GM12878 (cell line): ENCODE measurements around the gene BCKDK. TPM values are rescaled to one million over a fixed set of nuclear protein-coding genes. Genes with fewer than 3 reads are reported as not detected.

Experiments
- ASH2L ChIP-seq: fragments of 300-600, 200-600 bp; sonication (generic); IDR thresholded peaks from 2 replicates; pipeline ENCODE4 v1.6.1; 2017; ENCODE audit warnings: low read depth, mild to moderate bottlenecking, borderline replicate concordance
- ATF2 ChIP-seq: IDR thresholded peaks from 2 replicates; pipeline ENCODE4 v1.6.1; 2012; ENCODE audit warnings: low read length, inconsistent platforms
- ATF3 ChIP-seq: IDR thresholded peaks from 2 replicates; pipeline ENCODE4 v1.6.1; 2011; ENCODE audit warnings: low read depth, mild to moderate bottlenecking, low read length, moderate library complexity, borderline replicate concordance; ENCODE audit errors: extremely low read depth
- BHLHE40 ChIP-seq, 2 experiments: fragments of 450-650 bp in 1 of 2; IDR thresholded peaks; 2 replicates each; pipeline ENCODE4 v1.6.1; 2011 to 2017; ENCODE audit warnings: low read depth in 2 of 2, borderline replicate concordance in 1 of 2, improper control_type of control experiment in 1 of 2, low read length in 1 of 2, mild to moderate bottlenecking in 1 of 2
- CBFB ChIP-seq: IDR thresholded peaks from 2 replicates; pipeline ENCODE4 v1.6.1; 2016; ENCODE audit warnings: antibody characterized with exemption, low read depth
- CREB1 ChIP-seq: IDR thresholded peaks from 2 replicates; pipeline ENCODE4 v1.6.1; 2012; ENCODE audit warnings: low read depth, mild to moderate bottlenecking, inconsistent platforms
- DPF2 ChIP-seq: fragments of 450-650 bp; IDR thresholded peaks from 2 replicates; pipeline ENCODE4 v1.6.1; 2017; ENCODE audit warnings: mild to moderate bottlenecking
- GABPA ChIP-seq: IDR thresholded peaks from 2 replicates; pipeline ENCODE4 v1.6.1; 2014; ENCODE audit warnings: antibody characterized with exemption, low read depth, mild to moderate bottlenecking, inconsistent platforms
- MXI1 ChIP-seq: fragments of 150-350 bp; IDR thresholded peaks from 2 replicates; pipeline ENCODE4 v1.6.1; 2011; ENCODE audit warnings: low read depth, mild to moderate bottlenecking, inconsistent platforms, low read length, improper control_type of control experiment
- MYC ChIP-seq: IDR thresholded peaks from 2 replicates; pipeline ENCODE4 v1.6.1; 2011; ENCODE audit warnings: mild to moderate bottlenecking, low read length, moderate library complexity, inconsistent platforms; ENCODE audit not compliant: insufficient read depth, insufficient replicate concordance, insufficient read length, severe bottlenecking
- NR2C1 ChIP-seq: fragments of 450-650 bp; IDR thresholded peaks from 2 replicates; pipeline ENCODE4 v1.6.1; 2017; ENCODE audit warnings: antibody characterized with exemption, mild to moderate bottlenecking, moderate library complexity
- PKNOX1 ChIP-seq: fragments of 450-650 bp; IDR thresholded peaks from 2 replicates; pipeline ENCODE4 v1.6.1; 2016; ENCODE audit warnings: mild to moderate bottlenecking
- POU2F2 ChIP-seq: IDR thresholded peaks from 3 replicates; pipeline ENCODE4 v1.6.1; 2011; ENCODE audit warnings: low read depth, mild to moderate bottlenecking, low read length, borderline replicate concordance
- RELB ChIP-seq: fragments of 450-650 bp; IDR thresholded peaks from 2 replicates; pipeline ENCODE4 v1.6.1; 2017; ENCODE audit warnings: low read depth, mild to moderate bottlenecking, moderate library complexity
- SMAD1 ChIP-seq: fragments of 450-650 bp; IDR thresholded peaks from 2 replicates; pipeline ENCODE4 v1.6.1; 2018; ENCODE audit warnings: mild to moderate bottlenecking, low read depth; ENCODE audit not compliant: partially characterized antibody
- SP1 ChIP-seq: IDR thresholded peaks from one replicate; pipeline ENCODE4 v1.6.1; 2011; ENCODE audit warnings: low read depth, low read length
- SREBF2 ChIP-seq: IDR thresholded peaks from 2 replicates; pipeline ENCODE4 v1.6.1; 2012; ENCODE audit warnings: mild to moderate bottlenecking, low read length
- YBX1 ChIP-seq: fragments of 450-650 bp; IDR thresholded peaks from 2 replicates; pipeline ENCODE4 v1.6.1; 2016; ENCODE audit warnings: antibody characterized with exemption
- ZBTB40 ChIP-seq: fragments of 450-650 bp; IDR thresholded peaks from 2 replicates; pipeline ENCODE4 v1.6.1; 2016; ENCODE audit warnings: mild to moderate bottlenecking, moderate library complexity, borderline replicate concordance
- polyA plus RNA-seq, 11 experiments: library from polyadenylated mRNA; depleted of rRNA in 4 of 11; unstranded in 6 of 11; stranded (reverse) in 5 of 11; fragments of >200 nt; fragmentation: Nextera tagmentation in 4 of 11; fragmentation: Illumina TruSeq in 1 of 11; extraction: Ambion mirVana in 4 of 11; extraction: Trizol in 1 of 11; gene quantifications; 1 replicate in 1 of 11; 2 replicates in 10 of 11; pipeline versions ENCODE4 v1.2.1 to v1.2.3, GENCODE V29; 2011 to 2016; ENCODE audit warnings: inconsistent platforms in 2 of 11, missing spikeins in 2 of 11, low read depth in 1 of 11
- total RNA-seq, 4 experiments: library from RNA; depleted of rRNA in 3 of 4; stranded (reverse); fragments of >200 nt in 3 of 4; fragmentation: Illumina TruSeq in 1 of 4; extraction: Trizol in 1 of 4; gene quantifications; 2 replicates each; pipeline versions ENCODE4 v1.2.1 to v1.2.3, GENCODE V29; 2013 to 2021

The BCKDK gene
- total and polyA plus RNA-seq, 10 of the 15 experiments (the other 5 are each of a cell fraction or from before 2014, with no cell fraction given): 0.68 to 56.6 (median 32.8) TPM

- TF ChIP-seq POU2F2: peak; percentile 55; the same call in 2 of the 3 replicates
- TF ChIP-seq CBFB: 0 out of 2 replicates have a peak, but pooled peaks have one; percentile 39
- TF ChIP-seq DPF2: 0 out of 2 replicates have a peak, but pooled peaks have one; percentile 19
- peak; percentile 100 for TF ChIP-seq GABPA
- no peak for TF ChIP-seq MYC
- no peak for TF ChIP-seq YBX1
- TF ChIP-seq SREBF2: peak; percentile 76
- TF ChIP-seq ZBTB40: peak; percentile 99
- peak; percentile 54 to 55; a peak in 2 of 4 replicates for TF ChIP-seq BHLHE40 (IDR thresholded peaks at IDR 0.05; ENCODE audit: borderline replicate concordance in 1 of 2, low read depth in 2 of 2, low read length in 1 of 2)
- peak; percentile 54 for TF ChIP-seq ATF2
- TF ChIP-seq ASH2L: no peak
- no peak for TF ChIP-seq ATF3
- TF ChIP-seq NR2C1: peak; percentile 92
- peak; percentile 83 for TF ChIP-seq PKNOX1
- peak; percentile 97 for TF ChIP-seq CREB1
- TF ChIP-seq MXI1: peak; percentile 78
- TF ChIP-seq SMAD1: no peak
- peak; percentile 88 for TF ChIP-seq SP1
- peak; percentile 43 for TF ChIP-seq RELB
Observed at GRCh38 chr16:31073970-31074813, 34.0 kb upstream of the BCKDK start, which contains the start of the genes ZNF646 and ZNF668 (continued).
